Muscle of back (tissue), 13 donors: ENCODE data around the gene SPACA7. TPM values are rescaled to one million over a fixed set of nuclear protein-coding genes. Genes with fewer than 3 reads are reported as not detected.
A peak's percentile ranks its signal among the peaks of the same experiment; 100 is the strongest.

ENCODE experiments used
- DNase-seq, 3 donors: peaks; one replicate each; pipeline versions ENCODE4 v3.0.0 to v3.0.0-alpha.2; 2013
- long read RNA-seq, 9 donors: transcript quantifications; one replicate each; lab custom pipeline, GENCODE V29; 2026
- polyA plus RNA-seq, 10 donors: library from polyadenylated mRNA; unstranded; fragments of 120-200 nt; gene quantifications; one replicate each; pipeline ENCODE4 v1.2.1, GENCODE V29; 2013; ENCODE audit not compliant: insufficient read length in 10 of 10

The SPACA7 gene
- polyA plus RNA-seq: not detected
- long read RNA-seq, donor 1: 0 reads
- long read RNA-seq, donor 2: 0 reads
- long read RNA-seq, donor 3: 0 reads
- long read RNA-seq, donor 4: 0 reads
- long read RNA-seq, donor 5: 0 reads
- long read RNA-seq, donor 6: 0 reads
- long read RNA-seq, donor 7: 0 reads
- long read RNA-seq, donor 8: 0 reads
- long read RNA-seq, donor 9: 0 reads

GRCh38 chr13:112376050-112376681, at the start of gene SPACA7:
Gene SPACA7, plus strand, starts transcription at chr13:112376355. Its CDS starts 31 bp downstream, at chr13:112376386.
- DNase-seq: no peak

- DNase-seq: no peak
Observed at GRCh38 chr13:112326821-112327370, 49.3 kb upstream of the SPACA7 start.

GRCh38 chr13:112328936-112329335, 47.2 kb upstream of the SPACA7 start:
- no peak for DNase-seq

GRCh38 chr13:112329376-112329775, 46.8 kb upstream of the SPACA7 start:
- DNase-seq: no peak

GRCh38 chr13:112330066-112330465, 46.1 kb upstream of the SPACA7 start:
- no peak for DNase-seq

GRCh38 chr13:112330479-112331381, 45.4 kb upstream of the SPACA7 start:
- DNase-seq: peak in 1 of 3 donors; percentile 7

- DNase-seq: no peak
Observed at GRCh38 chr13:112331675-112332074, 44.5 kb upstream of the SPACA7 start.

- no peak for DNase-seq
Observed at GRCh38 chr13:112332727-112333126, 43.4 kb upstream of the SPACA7 start.

- DNase-seq: no peak
Observed at GRCh38 chr13:112333756-112334543, 42.2 kb upstream of the SPACA7 start.

GRCh38 chr13:112335135-112335534, 41.0 kb upstream of the SPACA7 start:
- DNase-seq: no peak

- DNase-seq: no peak
Observed at GRCh38 chr13:112341446-112341845, 34.7 kb upstream of the SPACA7 start.

GRCh38 chr13:112341976-112342735, 34.0 kb upstream of the SPACA7 start:
- no peak for DNase-seq

GRCh38 chr13:112342841-112343361, 33.3 kb upstream of the SPACA7 start:
- DNase-seq: no peak

GRCh38 chr13:112343591-112343990, 32.6 kb upstream of the SPACA7 start:
- DNase-seq: no peak

- DNase-seq: no peak
Observed at GRCh38 chr13:112345826-112346172, 30.4 kb upstream of the SPACA7 start.

- DNase-seq: peak in 1 of 3 donors; percentile 5
Observed at GRCh38 chr13:112346173-112346898, 29.8 kb upstream of the SPACA7 start.

- no peak for DNase-seq
Observed at GRCh38 chr13:112346899-112347229, 29.3 kb upstream of the SPACA7 start.

- no peak for DNase-seq
Observed at GRCh38 chr13:112347986-112348385, 28.2 kb upstream of the SPACA7 start.

- DNase-seq: no peak
Observed at GRCh38 chr13:112348642-112349345, 27.4 kb upstream of the SPACA7 start.
